Measurements from ENCODE around the gene FYB1. TPM values are rescaled to one million over a fixed set of nuclear protein-coding genes. Genes with fewer than 3 reads are reported as not detected.
A peak's percentile ranks its signal among the peaks of the same experiment; 100 is the strongest.

The FYB1 gene
- polyA plus RNA-seq, 3 donors, result 75.3 to 141 (median 118) TPM

- WGBS (ENCODE audit: insufficient coverage), result no CpG with 5 or more reads among the region's 3 CpGs
- peak overlapping the region; percentile 75 to 92 (median 87) for H3K27ac Mint-ChIP-seq
- H3K4me1 Mint-ChIP-seq, result peaks cover 66% of the 10 kb centered on the region
- H2AFZ ChIP-seq (ENCODE audit: insufficient read depth, low read depth, low read length, poor library complexity, severe bottlenecking), result no peak overlapping the region
- TF ChIP-seq, protein P1, sequence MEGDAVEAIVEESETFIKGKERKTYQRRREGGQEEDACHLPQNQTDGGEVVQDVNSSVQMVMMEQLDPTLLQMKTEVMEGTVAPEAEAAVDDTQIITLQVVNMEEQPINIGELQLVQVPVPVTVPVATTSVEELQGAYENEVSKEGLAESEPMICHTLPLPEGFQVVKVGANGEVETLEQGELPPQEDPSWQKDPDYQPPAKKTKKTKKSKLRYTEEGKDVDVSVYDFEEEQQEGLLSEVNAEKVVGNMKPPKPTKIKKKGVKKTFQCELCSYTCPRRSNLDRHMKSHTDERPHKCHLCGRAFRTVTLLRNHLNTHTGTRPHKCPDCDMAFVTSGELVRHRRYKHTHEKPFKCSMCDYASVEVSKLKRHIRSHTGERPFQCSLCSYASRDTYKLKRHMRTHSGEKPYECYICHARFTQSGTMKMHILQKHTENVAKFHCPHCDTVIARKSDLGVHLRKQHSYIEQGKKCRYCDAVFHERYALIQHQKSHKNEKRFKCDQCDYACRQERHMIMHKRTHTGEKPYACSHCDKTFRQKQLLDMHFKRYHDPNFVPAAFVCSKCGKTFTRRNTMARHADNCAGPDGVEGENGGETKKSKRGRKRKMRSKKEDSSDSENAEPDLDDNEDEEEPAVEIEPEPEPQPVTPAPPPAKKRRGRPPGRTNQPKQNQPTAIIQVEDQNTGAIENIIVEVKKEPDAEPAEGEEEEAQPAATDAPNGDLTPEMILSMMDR (IDR thresholded peaks at IDR 0.05), result no peak
- H3K36me3 ChIP-seq (replicated peaks in 1 of 2; ENCODE audit: control insufficient read depth in 1 of 2, insufficient read depth in 2 of 2, low read length in 2 of 2), result peaks cover 3 to 6% of the 10 kb centered on the region in 2 donors
- peaks cover 66 to 70% of the 10 kb centered on the region in 2 donors for H3K4me1 ChIP-seq (ENCODE audit: control insufficient read depth in 1 of 2, insufficient read depth in 2 of 2, low read length in 2 of 2)
- H3K27me3 ChIP-seq (ENCODE audit: control insufficient read depth in 2 of 2, insufficient read depth in 2 of 2, low read length in 2 of 2), result no peaks in the 10 kb centered on the region
- peak in 1 of 3 donors; percentile 38 for DNase-seq
- peak overlapping the region; percentile 47 for H3K4me2 ChIP-seq (replicated peaks; ENCODE audit: extremely low read depth, low read length, poor library complexity, severe bottlenecking)
- peak overlapping the region in 1 of 3 experiments; percentile 20 for H3K4me3 ChIP-seq (replicated peaks in 1 of 3; ENCODE audit: low read depth in 2 of 3, low read length in 3 of 3)
- no peaks in the 10 kb centered on the region for H3K9me3 Mint-ChIP-seq
- H3K27ac ChIP-seq (ENCODE audit: low read depth in 1 of 2, low read length in 2 of 2), result peak overlapping the region; percentile 62 to 73
- peaks cover 0 to 2% (median 0%) of the 10 kb centered on the region in 3 donors for H3K27me3 Mint-ChIP-seq (ENCODE audit: low read depth in 3 of 3)
- no peak overlapping the region for H3K9ac ChIP-seq (ENCODE audit: insufficient read depth, low read length, poor library complexity, severe bottlenecking)
- peak overlapping the region in 1 of 2 donors; percentile 53 for H3K4me3 Mint-ChIP-seq
- intact Hi-C loops (cut with micrococcal nuclease), result no loop called here
- H3K9me3 ChIP-seq (replicated peaks in 1 of 2; ENCODE audit: control insufficient read depth in 1 of 2, insufficient read depth in 1 of 2, low read length in 2 of 2), result no peaks in the 10 kb centered on the region
- peaks cover 22% of the 10 kb centered on the region for H3K79me2 ChIP-seq (ENCODE audit: insufficient read depth, low read length)
- peaks cover 5% of the 10 kb centered on the region in 2 donors for H3K36me3 Mint-ChIP-seq
- H4K20me1 ChIP-seq (ENCODE audit: insufficient read depth, low read length), result peaks cover 5% of the 10 kb centered on the region
Measured at GRCh38 chr5:39228596-39228995, 9.2 kb upstream of the FYB1 start.

GRCh38 chr5:39226558-39226957 is 7.2 kb upstream of the FYB1 start:
- peaks cover 29% of the 10 kb centered on the region for H3K79me2 ChIP-seq (ENCODE audit: insufficient read depth, low read length)
- H3K4me1 Mint-ChIP-seq, result peaks cover 70% of the 10 kb centered on the region
- H4K20me1 ChIP-seq (ENCODE audit: insufficient read depth, low read length), result peaks cover 5% of the 10 kb centered on the region
- no peak for DNase-seq
- intact Hi-C loops (cut with micrococcal nuclease), result no loop called here
- H3K9me3 ChIP-seq (replicated peaks in 1 of 2; ENCODE audit: control insufficient read depth in 1 of 2, insufficient read depth in 1 of 2, low read length in 2 of 2), result no peaks in the 10 kb centered on the region
- H3K4me2 ChIP-seq (replicated peaks; ENCODE audit: extremely low read depth, low read length, poor library complexity, severe bottlenecking), result no peak overlapping the region
- WGBS (ENCODE audit: insufficient coverage), result no CpG with 5 or more reads among the region's 1 CpG
- peak overlapping the region in 1 of 2 donors; percentile 86 for H3K27ac ChIP-seq (ENCODE audit: low read depth in 1 of 2, low read length in 2 of 2)
- no peaks in the 10 kb centered on the region for H3K9me3 Mint-ChIP-seq
- H3K4me3 ChIP-seq (replicated peaks in 1 of 3; ENCODE audit: low read depth in 2 of 3, low read length in 3 of 3), result no peak overlapping the region
- peaks cover 75 to 80% of the 10 kb centered on the region in 2 donors for H3K4me1 ChIP-seq (ENCODE audit: control insufficient read depth in 1 of 2, insufficient read depth in 2 of 2, low read length in 2 of 2)
- H3K27ac Mint-ChIP-seq, result peak overlapping the region in 1 of 7 donors; percentile 28
- H3K36me3 Mint-ChIP-seq, result peaks cover 3% of the 10 kb centered on the region in 2 donors
- H3K27me3 Mint-ChIP-seq (ENCODE audit: low read depth in 3 of 3), result peaks cover 0 to 2% (median 0%) of the 10 kb centered on the region in 3 donors
- H3K36me3 ChIP-seq (replicated peaks in 1 of 2; ENCODE audit: control insufficient read depth in 1 of 2, insufficient read depth in 2 of 2, low read length in 2 of 2), result no peaks in the 10 kb centered on the region
- TF ChIP-seq, protein P1 (IDR thresholded peaks at IDR 0.05), result no peak
- H3K27me3 ChIP-seq (ENCODE audit: control insufficient read depth in 2 of 2, insufficient read depth in 2 of 2, low read length in 2 of 2), result no peaks in the 10 kb centered on the region
- H3K4me3 Mint-ChIP-seq, result no peak overlapping the region
- H3K9ac ChIP-seq (ENCODE audit: insufficient read depth, low read length, poor library complexity, severe bottlenecking), result no peak overlapping the region
- H2AFZ ChIP-seq (ENCODE audit: insufficient read depth, low read depth, low read length, poor library complexity, severe bottlenecking), result no peak overlapping the region

Data from CD14-positive monocyte (primary cell).